ENCODE results near the gene SREBF2.

The SREBF2 gene

GRCh38 chr22:41917903-41918791, 85.2 kb downstream of the SREBF2 start:
- in situ Hi-C loops (cut with HindIII; ENCODE audit: low sequenced_read_pairs), result no loop called here

DNA sequence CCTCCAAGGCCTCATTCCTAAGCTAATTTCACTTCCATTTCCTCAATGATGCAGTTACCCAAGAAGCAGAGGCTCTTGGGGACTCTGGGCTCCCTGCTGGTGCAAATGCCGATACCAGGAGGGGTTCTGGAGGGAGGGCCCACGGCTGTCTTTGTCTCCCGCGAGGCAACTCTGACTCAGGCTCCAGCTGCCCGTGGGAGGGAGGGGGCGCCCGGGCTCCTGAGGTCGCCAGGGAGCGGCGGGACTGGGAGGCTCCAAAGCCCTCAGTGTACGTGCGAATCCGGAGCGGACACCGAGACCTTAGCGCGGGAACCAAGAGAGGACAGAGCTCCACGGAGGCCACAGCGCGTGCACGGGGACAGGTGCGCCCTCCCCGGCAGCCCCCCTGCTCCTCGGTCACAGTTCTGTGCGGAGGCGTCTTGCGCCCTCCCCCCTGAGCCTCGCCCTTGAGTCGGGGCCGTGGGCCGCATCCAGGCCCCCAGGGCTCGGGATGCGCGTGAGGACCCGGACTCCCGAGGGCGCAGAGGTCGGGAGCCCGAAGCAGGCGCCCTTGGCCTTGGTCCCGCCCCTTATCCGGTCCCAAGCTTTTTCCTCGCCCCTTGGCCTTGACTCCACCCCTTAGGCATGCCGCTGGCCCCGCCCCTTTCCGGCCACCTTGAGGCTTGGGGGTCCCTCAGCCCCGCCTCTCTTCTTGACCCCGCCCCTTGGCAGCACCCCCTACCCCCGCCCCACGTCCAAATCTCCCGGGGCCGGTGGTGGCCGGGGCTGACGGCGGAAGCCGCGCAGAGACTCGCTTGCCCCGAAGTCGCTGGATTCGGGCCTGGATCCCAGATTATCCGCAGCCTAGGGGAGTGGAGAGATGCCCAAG, 86.7 kb downstream of the SREBF2 start:
- in situ Hi-C loops (cut with HindIII; ENCODE audit: low sequenced_read_pairs), result no loop called here

GRCh38 chr22:41920271-41920976, 87.5 kb downstream of the SREBF2 start:
- in situ Hi-C loops (cut with HindIII; ENCODE audit: low sequenced_read_pairs), result no loop called here

DNA sequence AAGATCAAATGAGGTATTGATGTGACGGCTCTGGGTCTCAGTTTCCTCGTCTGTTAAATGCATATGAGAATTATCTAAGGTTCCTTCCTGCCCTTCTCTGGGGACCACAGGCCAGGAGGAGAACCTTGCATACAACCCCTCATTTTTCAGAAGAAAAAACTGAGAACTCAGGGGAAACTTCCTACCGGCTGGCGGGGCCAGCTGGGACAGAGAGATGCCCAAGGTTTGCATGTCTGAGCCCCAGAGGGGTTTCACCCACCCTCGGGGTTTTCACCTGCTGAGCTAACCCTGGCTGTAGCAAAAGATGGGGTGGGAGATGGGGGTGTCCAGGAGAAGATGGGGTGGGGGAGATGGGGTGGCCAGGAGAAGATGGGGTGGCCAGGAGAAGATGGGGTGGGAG, 89.4 kb downstream of the SREBF2 start:
- in situ Hi-C loops (cut with HindIII; ENCODE audit: low sequenced_read_pairs), result no loop called here

- in situ Hi-C loops (cut with HindIII; ENCODE audit: low sequenced_read_pairs), result no loop called here
Measured at GRCh38 chr22:41922940-41923594, 90.2 kb downstream of the SREBF2 start.

DNA sequence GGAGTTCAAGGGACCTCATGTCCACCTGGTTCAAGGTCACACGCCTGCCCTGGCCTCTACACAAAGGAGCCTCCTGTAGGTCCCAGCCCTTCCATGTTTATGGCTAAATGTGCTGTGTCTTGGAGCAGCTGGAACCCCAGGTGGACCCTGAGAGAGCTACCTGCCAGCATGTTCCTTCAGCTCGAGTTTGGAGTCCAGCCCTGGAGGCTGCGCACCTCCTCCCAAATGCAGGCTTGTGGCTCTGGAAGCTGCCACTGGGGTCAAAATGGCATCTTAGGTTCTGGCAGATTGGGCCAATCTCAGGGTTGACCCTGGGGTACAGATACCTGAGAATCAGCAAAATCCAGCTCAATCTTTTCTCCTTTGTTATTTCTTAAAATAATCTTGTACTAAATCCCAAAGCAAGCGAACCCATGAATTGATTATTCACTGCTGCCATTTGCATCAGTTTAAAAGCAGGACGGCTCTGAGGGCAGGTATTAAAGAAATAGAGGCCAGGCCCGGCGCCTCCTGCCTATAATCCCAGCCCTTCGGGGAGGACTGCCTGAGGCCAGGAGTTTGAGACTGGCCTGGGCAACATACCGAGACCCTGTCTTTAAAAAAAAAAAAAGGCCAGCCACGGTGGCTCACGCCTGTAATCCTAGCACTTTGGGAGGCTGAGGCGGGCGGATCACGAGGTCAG, 90.8 kb downstream of the SREBF2 start:
- in situ Hi-C loops (cut with HindIII; ENCODE audit: low sequenced_read_pairs), result no loop called here

DNA sequence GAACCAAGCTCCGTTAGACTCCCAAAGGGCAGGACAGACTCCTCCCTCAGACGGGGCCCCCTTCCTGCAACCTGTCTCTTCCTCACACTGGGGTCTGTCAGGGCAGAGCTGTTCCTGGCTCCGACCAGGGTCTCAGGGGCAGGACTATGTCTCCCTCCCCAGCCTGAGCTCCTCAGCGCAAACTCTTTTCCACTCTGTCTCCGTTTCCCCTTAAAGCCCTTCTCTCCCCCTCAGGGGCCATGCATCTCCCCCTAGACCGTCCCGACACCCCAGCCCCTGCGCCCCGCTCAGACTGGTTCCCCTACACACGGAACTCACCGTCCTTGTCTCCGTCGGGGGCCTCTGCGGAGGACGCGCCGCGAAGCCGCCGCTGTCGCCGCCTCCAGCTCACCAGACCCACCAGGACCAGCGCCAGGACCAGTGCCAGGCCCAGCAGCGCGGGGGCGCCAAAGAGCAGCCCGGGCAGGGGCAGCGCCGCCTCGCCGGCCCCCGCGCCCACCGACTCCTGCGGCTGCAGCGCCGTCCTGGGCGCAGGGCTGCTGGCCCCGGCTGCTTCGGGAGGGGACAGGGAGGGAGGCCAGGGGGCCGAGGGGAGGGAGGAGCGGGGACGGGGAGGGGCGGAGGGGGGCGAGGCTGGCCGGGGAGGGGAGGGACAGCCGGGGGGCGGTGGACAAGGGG, 93.0 kb downstream of the SREBF2 start:
- in situ Hi-C loops (cut with HindIII; ENCODE audit: low sequenced_read_pairs), result no loop called here

- in situ Hi-C loops (cut with HindIII; ENCODE audit: low sequenced_read_pairs), result no loop called here
Measured at GRCh38 chr22:41927813-41928212, 94.9 kb downstream of the SREBF2 start.

GRCh38 chr22:41928593-41929417, 95.9 kb downstream of the SREBF2 start:
- in situ Hi-C loops (cut with HindIII; ENCODE audit: low sequenced_read_pairs), result no loop called here

GRCh38 chr22:41929418-41929810, 96.5 kb downstream of the SREBF2 start:
- in situ Hi-C loops (cut with HindIII; ENCODE audit: low sequenced_read_pairs), result no loop called here

DNA sequence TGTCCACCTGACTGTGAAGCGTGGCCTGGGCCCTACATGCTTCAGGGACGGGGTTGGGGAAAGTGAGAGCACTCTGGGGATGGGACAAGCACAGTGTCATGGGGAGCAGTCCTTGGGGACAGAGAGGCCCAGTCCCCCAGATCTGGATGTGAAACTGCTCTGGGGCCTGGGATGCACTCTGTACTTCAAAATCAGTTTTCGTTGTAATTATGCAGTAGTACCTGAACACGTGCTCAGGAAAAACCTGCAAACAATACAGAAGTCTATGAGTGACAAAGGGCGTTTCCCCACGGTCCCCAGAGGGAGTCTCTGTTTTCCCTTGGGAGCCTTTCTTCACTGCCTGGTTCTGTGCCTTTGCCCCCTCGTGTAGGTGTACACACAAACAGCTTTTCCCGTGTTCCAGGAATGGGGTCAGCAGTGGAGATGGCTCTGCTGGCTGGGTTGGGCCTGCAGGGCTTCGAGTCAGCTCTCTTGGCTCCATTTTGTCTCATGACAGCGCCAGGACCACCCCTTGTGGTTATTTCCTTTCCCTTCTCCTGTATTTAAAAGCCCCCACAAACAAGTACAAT, 98.9 kb downstream of the SREBF2 start:
- in situ Hi-C loops (cut with HindIII; ENCODE audit: low sequenced_read_pairs), result no loop called here

DNA sequence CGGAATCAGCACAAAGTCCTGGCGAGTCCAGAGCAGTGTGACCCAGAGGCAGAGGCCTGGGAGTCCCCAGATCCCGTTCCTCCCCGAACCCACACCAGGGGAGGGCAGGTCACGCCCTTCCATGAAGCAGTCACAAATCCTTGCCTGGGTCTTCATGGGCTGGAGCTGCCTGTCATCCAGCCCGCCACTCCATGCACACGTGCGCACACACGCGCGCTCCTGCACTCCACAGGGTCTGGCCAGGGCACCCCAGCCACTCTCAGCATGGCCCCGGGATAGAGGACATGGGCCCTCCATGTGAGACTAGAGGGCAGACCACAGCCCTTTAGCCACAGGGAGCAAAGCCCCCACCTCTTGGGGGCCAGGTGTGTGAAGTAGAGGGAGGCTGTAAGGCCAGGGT, 99.4 kb downstream of the SREBF2 start:
- in situ Hi-C loops (cut with HindIII; ENCODE audit: low sequenced_read_pairs), result no loop called here

DNA sequence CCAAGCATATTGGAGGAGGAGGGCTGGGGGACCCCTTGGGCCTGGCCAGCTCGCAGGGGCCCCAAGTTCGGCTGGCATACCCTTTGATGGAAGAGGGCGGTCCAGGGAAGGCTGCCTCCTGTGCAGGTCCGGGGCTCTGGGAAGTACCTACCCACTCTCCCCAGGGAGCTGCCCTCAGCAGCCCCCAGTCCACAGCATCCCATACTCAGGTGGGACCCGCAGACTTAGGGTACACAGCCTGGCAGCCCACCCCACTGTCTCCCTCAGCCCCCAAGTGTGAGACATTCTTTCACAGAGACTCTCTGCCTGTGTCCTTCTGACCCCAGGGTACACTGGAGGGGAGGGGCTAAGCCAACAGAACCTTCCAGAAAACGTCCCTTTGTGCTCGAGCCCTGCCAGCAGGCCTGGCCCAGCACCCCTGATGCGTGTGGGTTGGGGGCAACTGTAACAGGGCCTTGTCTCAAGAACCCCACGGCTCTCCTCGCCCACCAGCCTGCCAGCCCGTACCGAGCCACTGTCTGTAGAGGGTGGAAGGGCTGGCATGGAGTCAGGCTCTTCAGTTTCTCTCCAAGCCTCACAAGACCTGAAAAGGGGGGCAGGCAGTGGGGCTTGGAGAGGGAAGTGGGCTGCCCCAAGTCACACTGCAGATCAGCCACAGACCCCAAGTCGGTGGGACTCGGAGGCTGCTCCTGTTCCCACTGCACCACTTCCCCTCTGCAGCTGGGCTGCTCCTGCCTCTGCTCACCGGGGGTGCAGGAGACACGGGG, 100.7 kb downstream of the SREBF2 start:
- in situ Hi-C loops (cut with HindIII; ENCODE audit: low sequenced_read_pairs), result no loop called here

- in situ Hi-C loops (cut with HindIII; ENCODE audit: low sequenced_read_pairs), result no loop called here
Measured at GRCh38 chr22:41934284-41935014, 101.5 kb downstream of the SREBF2 start.

DNA sequence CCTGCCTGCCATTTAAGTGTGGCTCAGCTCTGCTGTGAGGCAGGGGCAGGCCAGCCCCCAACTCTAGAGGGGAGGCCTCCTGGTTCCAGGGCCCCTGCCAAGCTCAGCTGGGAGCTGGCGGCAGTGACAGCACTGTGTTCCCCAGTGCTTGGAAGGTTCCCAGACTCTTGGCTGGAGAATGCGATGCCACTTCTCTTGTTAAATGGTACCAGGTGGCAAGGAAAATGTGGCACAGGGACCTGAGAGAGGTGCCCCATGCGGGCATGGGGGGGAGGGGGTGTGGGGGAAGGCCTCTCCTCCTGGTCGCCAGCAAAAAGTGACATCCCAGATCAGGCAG, 102.1 kb downstream of the SREBF2 start:
- in situ Hi-C loops (cut with HindIII; ENCODE audit: low sequenced_read_pairs), result no loop called here

DNA sequence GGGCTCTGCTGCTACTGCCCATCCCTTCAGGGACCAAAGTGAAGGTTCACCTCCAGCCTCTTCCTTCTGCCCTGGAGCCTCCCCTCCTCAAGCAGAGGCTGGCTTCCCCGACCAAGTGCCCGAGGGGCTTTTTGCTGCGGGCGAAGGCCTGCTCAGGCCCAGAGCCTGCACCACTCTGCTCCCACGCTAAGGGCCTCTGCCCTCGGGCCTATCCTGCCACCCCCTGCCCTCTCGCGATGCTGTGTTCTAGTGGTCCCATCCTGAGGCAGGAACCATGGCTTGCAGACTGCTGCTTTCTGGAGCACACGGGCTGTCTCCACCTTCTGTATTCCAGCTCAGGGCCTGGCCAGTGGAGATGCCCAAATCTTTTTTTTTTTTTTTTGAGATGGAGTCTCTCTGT, 102.6 kb downstream of the SREBF2 start:
- in situ Hi-C loops (cut with HindIII; ENCODE audit: low sequenced_read_pairs), result no loop called here

DNA sequence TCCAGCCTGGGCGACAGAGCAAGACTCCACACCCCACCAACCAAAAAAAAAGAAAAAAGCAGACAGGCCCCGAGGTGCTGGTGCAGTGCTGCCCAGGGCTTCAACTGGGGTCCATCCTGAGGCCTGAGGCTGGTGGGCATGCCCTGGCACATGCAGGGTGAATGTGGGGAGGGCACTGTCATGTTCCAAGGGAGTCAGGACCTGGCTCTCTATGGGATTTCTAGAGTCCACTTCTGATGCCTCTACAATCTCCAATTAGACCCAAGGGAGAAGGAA, 103.9 kb downstream of the SREBF2 start:
- in situ Hi-C loops (cut with HindIII; ENCODE audit: low sequenced_read_pairs), result no loop called here
